Measurements from ENCODE around the gene RNF213.

The RNF213 gene

DNA sequence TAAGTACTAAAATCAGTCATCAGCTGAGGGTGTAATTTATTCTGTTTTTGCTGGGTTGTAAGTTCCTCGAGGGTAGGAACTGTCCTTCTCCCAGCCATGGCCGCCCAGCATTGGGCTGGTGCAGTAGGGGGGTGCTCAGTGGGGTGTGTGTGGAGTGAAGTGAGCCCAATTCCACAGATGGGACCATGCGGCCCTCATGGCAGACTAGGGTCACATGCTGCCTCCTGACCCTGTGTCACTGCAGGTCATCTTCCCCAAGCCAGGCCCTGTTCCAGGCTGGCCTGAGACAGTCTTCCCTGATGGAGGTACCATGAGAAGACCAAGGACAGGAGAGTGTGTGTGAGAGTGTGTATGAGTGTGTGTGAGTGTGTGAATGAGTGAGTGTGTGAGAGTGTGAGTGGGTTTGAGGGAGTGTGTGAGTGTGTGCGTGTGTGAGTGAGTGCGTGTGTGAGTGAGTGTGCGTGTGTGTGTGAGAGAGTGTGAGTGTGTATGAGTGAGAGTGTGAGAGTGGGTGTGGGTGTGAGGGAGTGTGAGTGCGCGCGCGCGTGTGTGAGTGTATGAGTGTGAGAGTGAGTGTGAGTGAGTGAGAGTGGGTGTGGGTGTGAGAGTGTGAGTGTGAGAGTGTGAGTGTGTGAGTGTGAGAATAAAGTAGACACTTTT is 36.7 kb upstream of the RNF213 start:
- TF ChIP-seq, protein P1, sequence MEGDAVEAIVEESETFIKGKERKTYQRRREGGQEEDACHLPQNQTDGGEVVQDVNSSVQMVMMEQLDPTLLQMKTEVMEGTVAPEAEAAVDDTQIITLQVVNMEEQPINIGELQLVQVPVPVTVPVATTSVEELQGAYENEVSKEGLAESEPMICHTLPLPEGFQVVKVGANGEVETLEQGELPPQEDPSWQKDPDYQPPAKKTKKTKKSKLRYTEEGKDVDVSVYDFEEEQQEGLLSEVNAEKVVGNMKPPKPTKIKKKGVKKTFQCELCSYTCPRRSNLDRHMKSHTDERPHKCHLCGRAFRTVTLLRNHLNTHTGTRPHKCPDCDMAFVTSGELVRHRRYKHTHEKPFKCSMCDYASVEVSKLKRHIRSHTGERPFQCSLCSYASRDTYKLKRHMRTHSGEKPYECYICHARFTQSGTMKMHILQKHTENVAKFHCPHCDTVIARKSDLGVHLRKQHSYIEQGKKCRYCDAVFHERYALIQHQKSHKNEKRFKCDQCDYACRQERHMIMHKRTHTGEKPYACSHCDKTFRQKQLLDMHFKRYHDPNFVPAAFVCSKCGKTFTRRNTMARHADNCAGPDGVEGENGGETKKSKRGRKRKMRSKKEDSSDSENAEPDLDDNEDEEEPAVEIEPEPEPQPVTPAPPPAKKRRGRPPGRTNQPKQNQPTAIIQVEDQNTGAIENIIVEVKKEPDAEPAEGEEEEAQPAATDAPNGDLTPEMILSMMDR (IDR thresholded peaks at IDR 0.05; ENCODE audit: extremely low read depth, insufficient read depth, missing control alignments) = no peak

DNA sequence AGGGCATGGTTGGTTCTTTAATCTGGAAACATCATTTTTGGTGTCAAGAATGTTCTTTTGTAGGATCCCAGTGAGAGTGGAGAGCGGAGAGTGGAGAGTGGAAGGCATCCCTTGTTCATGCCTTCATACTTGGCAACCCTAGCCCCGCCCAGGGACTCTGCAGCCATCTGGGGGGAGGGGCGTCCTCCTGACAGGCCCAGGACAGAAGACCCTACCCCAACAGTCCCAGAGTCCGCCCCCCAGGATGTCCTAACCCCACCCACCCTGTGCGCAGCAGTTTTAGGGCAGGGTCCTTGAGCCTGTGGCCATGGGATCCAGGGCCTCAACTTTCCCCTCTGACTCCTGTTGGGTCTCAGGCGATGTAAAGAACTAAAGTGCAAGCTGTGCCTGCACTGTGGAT is 36.0 kb upstream of the RNF213 start:
- TF ChIP-seq, protein P1 (IDR thresholded peaks at IDR 0.05; ENCODE audit: extremely low read depth, insufficient read depth, missing control alignments) = no peak
- in situ Hi-C loops (cut with MboI; ENCODE audit: low pct_unique_long_range_greater_than_20kb, low sequenced_read_pairs, unreplicated experiment) = no loop called here
- DNase-seq (ENCODE audit: low spot score) = no peak

More for the DNA sequence above, 36.7 kb upstream of the RNF213 start:
- in situ Hi-C loops (cut with MboI; ENCODE audit: low pct_unique_long_range_greater_than_20kb, low sequenced_read_pairs, unreplicated experiment) = no loop called here
- DNase-seq (ENCODE audit: low spot score) = no peak

DNA sequence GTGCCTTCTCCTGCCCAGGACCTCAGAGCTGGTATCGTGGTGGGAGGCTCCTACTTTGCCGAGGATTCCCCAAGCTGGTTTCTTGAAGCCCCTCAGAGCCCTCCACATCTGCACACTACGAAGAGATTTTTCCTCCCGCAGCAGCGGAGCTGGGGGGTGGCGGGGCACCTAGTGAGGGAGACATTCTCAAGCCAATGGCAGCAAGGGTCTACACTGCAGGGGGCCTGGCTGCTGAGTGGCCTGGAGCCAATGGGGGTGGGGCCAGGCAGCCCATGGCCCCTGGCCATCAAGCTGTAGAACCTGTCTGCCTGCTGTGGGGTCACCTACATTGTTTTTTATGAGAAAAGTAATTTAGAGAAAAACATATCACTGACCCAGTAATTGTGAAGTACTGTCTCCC is 35.4 kb upstream of the RNF213 start:
- TF ChIP-seq, protein P1 (IDR thresholded peaks at IDR 0.05; ENCODE audit: extremely low read depth, insufficient read depth, missing control alignments) = no peak
- in situ Hi-C loops (cut with MboI; ENCODE audit: low pct_unique_long_range_greater_than_20kb, low sequenced_read_pairs, unreplicated experiment) = no loop called here
- DNase-seq (ENCODE audit: low spot score) = no peak

DNA sequence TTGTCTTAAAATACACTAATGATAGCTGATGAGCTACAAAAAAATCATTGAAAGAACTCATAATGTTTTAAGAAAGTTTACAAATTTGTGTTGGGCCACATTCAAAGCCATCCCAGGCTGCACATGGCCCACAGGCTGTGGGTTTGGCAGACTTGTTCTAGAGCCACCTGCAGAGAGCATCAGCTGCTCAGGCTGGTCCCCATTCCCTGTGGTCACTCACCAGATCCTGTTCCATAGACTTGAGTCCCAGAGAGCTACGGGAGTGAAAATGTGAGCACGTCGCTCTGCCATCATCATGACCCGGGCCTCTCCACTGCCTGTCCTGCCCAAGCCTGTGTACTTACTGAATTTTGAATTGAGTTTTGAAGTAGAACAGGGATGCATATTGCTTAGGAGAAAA is 33.5 kb upstream of the RNF213 start:
- TF ChIP-seq, protein P1 (IDR thresholded peaks at IDR 0.05; ENCODE audit: extremely low read depth, insufficient read depth, missing control alignments) = no peak
- in situ Hi-C loops (cut with MboI; ENCODE audit: low pct_unique_long_range_greater_than_20kb, low sequenced_read_pairs, unreplicated experiment) = no loop called here
- no peak for DNase-seq (ENCODE audit: low spot score)

DNA sequence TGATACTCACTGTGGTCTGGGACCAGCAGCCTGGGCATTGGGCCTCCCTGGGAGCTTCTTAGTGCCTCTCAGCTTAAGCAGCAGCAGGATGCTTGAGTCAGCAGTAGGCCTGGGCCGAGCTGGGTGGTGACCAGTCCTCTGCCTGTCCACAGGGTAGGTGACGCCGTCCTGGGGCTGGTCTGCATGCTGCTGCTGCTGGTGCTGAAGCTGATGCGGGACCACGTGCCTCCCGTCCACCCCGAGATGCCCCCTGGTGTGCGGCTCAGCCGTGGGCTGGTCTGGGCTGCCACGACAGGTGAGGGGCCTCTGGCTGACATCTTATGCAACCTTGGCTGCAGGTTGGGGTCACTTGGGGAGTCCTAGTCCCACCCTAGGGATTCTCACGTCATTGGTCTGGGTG is 33.0 kb upstream of the RNF213 start:
- TF ChIP-seq, protein P1 (IDR thresholded peaks at IDR 0.05; ENCODE audit: extremely low read depth, insufficient read depth, missing control alignments) = no peak
- no peak for DNase-seq (ENCODE audit: low spot score)
- in situ Hi-C loops (cut with MboI; ENCODE audit: low pct_unique_long_range_greater_than_20kb, low sequenced_read_pairs, unreplicated experiment) = no loop called here

DNA sequence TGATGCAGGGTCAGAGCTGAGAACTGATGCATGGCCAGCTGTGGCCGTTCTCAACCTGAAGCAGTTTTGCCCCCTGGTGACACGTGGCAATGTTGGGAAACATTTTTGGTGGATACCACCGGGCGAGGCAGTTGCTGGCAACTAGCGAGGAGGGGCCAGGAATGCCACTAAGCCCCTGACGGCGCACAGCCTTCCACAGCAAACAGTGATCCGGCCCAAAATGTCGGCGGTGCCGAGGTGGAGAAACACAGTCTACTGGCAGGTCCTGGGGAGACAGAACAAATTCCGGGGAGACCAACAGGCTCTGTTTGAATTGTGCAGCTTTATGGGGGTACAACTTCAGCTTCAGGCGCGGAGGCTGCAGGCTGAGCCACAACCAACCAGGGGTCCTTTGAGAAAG is 32.2 kb upstream of the RNF213 start:
- in situ Hi-C loops (cut with MboI; ENCODE audit: low pct_unique_long_range_greater_than_20kb, low sequenced_read_pairs, unreplicated experiment) = no loop called here
- TF ChIP-seq, protein P1 (IDR thresholded peaks at IDR 0.05; ENCODE audit: extremely low read depth, insufficient read depth, missing control alignments) = no peak
- no peak for DNase-seq (ENCODE audit: low spot score)
